Activated gamma-delta T cell (primary cell): ENCODE results near the gene CDH15.
"Not testable (repeated sequence)": the region's sequence is repeated elsewhere in the genome, so short reads cannot be mapped to it uniquely, and the experiment has no call there.

ENCODE experiments used
- DNase-seq: peaks from one replicate; lab custom pipeline; 2025; lab: John Stamatoyannopoulos, UW

Gene CDH15

GRCh38 chr16:89172528-89173173, 1.1 kb downstream of the CDH15 start:
- no peak for DNase-seq

DNA sequence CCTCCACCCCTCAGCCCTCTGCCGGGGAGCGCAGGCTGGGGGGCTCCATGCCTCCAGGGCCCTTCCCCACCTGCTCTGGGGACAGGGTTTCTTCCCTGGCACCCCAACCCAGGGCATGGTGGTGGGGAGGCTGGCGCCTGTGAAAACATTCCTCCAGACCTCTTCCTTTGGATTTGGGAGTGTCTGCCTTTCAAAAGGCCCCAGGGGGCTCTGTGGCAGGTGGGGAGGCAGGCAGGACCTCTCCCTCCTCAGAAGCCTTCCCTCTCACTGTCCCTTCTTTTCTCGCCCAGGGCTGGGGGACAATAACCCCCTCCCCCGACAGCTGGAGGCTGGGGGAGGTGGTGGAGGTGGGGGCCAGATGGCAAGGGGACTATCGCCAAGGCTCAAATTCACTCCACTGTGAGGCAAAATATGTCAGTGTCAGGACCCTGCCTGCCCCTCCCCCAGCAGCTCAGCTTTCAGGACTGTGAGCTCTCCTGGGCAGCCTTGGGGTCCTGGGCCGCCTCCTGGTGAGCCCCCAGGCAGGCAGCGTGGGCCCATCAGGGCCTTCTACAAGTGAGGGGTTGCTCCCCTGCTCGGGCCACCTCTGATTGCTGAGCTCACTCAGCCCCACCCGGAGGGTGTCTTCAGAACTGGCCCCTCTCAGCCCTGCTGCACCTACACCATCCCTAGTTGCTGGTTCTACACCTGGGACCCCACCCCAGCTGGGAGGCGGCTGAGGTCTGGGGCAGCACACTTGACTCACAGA, 1.8 kb downstream of the CDH15 start:
- no peak for DNase-seq

DNA sequence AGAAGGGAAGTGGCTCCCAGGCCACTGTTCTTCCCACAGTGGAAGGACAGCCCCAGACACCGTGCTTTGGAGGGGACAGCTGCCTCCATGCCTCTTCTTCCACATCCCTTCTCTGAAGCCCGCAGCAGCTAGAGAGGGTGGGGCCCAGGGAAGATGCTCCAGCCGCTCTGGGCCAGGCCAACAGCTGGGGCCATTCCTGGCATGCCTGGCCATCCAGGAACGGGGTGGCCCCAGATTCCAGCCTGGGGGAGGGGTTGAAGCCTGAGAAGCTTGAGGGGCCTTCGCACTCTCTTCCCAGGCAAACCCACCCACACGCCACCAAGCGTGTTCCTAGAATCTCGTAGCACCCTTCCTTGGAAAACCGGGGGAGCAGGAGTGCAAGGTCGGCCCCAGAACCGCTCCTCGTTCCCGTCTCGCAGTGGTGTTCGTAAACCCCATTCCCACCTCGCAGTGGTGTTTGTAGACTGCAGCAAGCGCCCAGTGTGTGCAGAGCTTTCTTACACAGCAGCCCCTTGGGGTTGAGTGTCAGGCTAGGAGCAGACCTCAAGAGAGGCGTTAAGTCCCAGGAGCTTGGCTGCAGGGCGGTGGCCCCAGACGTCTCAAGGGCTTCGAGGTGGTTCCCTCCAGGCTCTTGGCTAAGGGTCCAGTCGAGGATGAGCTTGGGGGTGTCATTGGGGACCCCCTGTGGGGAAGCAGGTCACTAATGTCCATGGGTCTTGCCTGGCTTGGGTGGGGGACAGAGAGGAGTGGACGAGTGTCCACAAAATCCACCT, 2.7 kb downstream of the CDH15 start:
- DNase-seq = no peak

GRCh38 chr16:89174877-89175276, 3.3 kb downstream of the CDH15 start:
- no peak for DNase-seq

GRCh38 chr16:89175280-89176146, 4.0 kb downstream of the CDH15 start:
- DNase-seq = no peak

GRCh38 chr16:89176147-89176690, 4.7 kb downstream of the CDH15 start:
- DNase-seq = no peak

DNA sequence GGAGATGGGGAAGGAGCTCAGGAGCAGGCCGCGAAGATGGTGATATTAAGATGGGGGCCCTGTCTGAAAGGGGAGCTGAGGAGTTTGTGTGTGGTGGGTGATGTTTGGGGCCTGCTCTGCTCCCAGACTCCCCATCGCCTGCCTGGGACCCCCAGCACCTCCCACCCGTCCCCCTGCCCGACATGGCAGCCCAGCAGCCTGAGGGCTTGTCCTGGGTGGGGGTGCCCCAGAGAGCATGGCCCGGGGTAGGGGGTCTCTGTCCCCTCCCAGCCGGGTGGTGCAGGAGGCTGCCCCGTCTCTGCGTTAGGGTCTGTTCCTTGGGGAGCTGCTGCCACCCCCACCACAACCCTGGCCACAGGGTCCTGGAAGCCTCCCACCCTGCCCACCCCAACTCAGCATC, 5.2 kb downstream of the CDH15 start:
- no peak for DNase-seq

DNA sequence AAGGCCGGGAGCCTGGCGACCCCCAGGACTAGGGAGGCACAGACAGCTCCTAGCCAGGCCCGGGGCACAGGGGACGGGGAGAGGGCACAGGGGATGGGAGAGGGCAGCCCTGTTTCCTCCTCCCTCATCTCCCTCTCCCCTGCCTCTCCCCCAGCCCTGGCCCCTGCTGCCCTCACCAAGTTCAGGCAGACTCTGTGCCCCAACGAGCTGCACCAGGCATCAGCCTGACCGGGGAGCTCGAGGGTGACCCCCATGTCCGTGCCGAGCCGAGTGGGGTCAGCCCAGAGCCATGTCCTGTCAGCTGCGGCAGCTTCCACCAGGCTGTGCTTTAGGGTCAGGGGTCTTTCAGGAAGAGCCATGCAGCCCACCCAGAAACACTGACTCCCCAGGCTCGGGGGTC, 6.0 kb downstream of the CDH15 start:
- no peak for DNase-seq

- DNase-seq = no peak
Observed at GRCh38 chr16:89178453-89179147, 7.1 kb downstream of the CDH15 start.

- DNase-seq = no peak
Observed at GRCh38 chr16:89179148-89179484, 7.6 kb downstream of the CDH15 start.

GRCh38 chr16:89179656-89180315, 8.2 kb downstream of the CDH15 start:
- DNase-seq = no peak

DNA sequence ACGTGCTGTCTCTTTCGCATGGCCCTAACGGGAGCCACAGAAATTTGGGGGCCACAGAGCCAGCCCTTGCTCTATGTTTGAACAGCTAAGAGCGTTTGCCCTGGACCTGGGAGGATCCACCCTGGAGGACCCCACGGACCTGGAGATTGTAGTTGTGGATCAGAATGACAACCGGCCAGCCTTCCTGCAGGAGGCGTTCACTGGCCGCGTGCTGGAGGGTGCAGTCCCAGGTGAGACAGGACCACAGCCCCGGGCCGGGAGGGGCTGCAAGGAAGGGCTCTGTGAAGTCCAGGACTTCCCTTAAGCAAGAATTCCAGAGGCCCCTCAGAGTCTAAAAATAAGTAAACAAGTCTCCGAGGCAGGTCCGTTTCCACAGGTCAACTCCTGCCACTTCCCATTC, 11.9 kb downstream of the CDH15 start:
- no peak for DNase-seq

DNA sequence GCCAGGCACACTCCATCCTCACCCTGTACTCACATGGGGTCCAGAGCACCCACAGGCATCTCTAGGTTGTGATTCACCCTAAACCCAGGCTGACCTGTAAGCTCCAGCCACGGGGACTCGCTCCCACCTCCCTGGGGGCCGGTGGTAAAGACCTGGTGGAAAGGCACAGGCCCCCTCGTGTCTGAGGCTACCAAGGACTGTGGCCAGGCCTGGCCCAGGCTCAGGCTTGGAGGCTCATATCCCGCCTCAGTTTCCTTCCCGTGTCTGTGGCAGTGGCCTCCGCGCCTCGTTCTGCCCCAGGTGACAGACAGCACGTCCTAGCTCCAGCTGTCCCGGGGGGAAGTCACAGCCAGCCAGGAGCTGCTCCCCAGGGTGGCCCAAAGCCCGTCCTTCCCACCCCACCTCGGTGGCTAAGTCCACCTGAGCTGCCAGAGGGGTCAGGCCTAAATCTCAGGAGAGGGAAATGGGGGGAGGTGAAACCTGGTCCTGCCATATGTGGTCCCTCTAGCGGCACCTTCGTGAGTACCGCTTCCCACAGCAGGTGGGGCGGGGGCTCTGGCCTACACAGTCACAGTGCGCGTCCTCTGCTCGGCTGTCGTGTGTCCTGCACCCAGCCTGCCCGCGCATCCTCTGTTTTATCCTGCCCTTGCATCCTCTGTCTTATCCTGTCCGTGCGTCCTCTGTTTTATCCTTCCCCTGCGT, 12.6 kb downstream of the CDH15 start:
- DNase-seq = no peak

DNA sequence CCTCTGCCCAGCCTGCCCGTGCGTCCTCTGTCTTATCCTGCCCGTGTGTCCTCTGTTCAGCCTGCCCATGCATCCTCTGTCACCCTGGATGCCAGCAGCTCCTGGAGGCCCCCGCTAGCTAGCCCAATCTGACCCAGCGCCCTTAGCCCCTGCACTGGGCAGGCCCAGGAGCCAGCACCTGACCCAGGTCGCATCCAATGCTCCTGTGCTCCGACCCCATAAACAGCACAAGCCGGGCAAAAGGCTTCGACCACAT, 13.1 kb downstream of the CDH15 start:
- no peak for DNase-seq

GRCh38 chr16:89184933-89185794, 13.6 kb downstream of the CDH15 start:
- peak; percentile 44 for DNase-seq

DNA sequence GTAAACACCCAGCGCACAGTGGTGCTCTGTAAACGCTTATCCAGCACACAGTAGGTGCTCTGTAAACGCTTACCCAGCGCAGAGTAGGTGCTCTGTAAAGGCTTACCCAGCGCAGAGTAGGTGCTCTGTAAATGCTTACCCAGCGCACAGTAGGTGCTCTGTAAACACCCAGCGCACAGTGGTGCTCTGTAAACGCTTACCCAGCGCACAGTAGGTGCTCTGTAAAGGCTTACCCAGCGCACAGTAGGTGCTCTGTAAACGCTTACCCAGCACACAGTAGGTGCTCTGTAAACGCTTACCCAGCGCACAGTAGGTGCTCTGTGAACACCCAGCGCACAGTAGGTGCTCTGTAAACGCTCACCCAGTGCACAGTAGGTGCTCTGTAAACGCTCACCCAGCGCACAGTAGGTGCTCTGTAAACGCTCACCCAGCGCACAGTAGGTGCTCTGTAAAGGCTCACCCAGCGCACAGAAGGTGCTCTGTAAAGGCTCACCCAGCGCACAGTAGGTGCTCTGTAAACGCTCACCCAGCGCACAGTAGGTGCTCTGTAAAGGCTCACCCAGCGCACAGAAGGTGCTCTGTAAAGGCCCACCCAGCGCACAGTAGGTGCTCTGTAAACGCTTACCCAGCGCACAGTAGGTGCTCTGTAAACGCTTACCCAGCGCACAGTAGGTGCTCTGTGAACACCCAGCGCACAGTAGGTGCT, 14.5 kb downstream of the CDH15 start:
- not testable (repeated sequence) for DNase-seq

- DNase-seq = not testable (repeated sequence)
Observed at GRCh38 chr16:89186593-89187031, 15.1 kb downstream of the CDH15 start.

DNA sequence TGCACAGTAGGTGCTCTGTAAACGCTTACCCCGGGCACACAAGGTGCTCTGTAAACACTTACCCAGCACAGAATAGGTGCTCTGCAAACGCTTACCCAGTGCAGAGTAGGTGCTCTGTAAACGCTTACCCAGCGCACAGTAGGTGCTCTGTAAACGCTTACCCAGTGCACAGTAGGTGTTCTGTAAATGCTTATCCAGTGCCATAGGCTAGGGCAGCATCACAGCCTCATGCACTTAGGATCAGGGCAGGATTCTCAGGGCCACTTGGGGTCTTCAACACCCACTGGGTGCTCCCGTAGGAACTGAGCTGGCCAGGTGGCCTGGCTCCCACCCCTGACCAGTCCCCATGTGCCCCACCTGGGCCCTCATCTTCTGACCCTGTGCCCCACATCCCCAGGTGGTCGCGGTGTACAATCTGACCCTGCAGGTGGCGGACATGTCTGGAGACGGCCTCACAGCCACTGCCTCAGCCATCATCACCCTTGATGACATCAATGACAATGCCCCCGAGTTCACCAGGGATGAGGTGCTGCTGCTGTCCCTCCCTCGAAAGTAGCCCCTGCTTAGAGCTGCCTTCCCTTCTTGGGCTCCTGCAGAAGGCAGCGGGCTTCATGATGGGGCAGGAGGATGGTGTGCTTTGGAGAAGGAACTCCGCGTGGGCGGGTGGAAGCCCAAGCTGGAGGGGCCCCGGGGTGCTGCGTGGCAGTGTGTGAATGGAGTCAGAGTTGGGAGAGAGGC, 15.7 kb downstream of the CDH15 start:
- DNase-seq = no peak
